HG03196 (cell line): ENCODE data around the gene NOSIP.
"Not testable (repeated sequence)": the region's sequence is repeated elsewhere in the genome, so short reads cannot be mapped to it uniquely, and the experiment has no call there.

Source experiments
- ATAC-seq: cut with Tn5 transposase; IDR thresholded peaks from one replicate; pipeline ENCODE4 v1.9.1; 2021; ENCODE audit not compliant: unreplicated experiment

The NOSIP gene

GRCh38 chr19:49580264-49581006 is at the start of gene NOSIP:
Gene NOSIP (minus strand): TSS chr19:49580556. CDS start chr19:49560691, 19,865 bp downstream.
- peak; percentile 84 for ATAC-seq

GRCh38 chr19:49629659-49630058 is 49.3 kb upstream of the NOSIP start:
- no peak for ATAC-seq

- ATAC-seq: no peak
Observed at GRCh38 chr19:49626226-49626625, 45.9 kb upstream of the NOSIP start.

GRCh38 chr19:49624967-49625910 is 44.9 kb upstream of the NOSIP start:
- ATAC-seq: no peak

GRCh38 chr19:49617860-49618259 is 37.5 kb upstream of the NOSIP start:
- ATAC-seq: not testable (repeated sequence)

GRCh38 chr19:49616945-49617344 is 36.6 kb upstream of the NOSIP start:
- ATAC-seq: no peak

- no peak for ATAC-seq
Observed at GRCh38 chr19:49616532-49616931, 36.2 kb upstream of the NOSIP start.

GRCh38 chr19:49615861-49616260 is 35.5 kb upstream of the NOSIP start:
- ATAC-seq: no peak

- ATAC-seq: no peak
Observed at GRCh38 chr19:49614096-49614833, 33.9 kb upstream of the NOSIP start.

GRCh38 chr19:49613374-49613773 is 33.0 kb upstream of the NOSIP start:
- no peak for ATAC-seq

- ATAC-seq: no peak
Observed at GRCh38 chr19:49609499-49610092, 29.2 kb upstream of the NOSIP start.

- ATAC-seq: no peak
Observed at GRCh38 chr19:49605605-49606004, 25.2 kb upstream of the NOSIP start.

GRCh38 chr19:49602806-49603205 is 22.4 kb upstream of the NOSIP start:
- no peak for ATAC-seq

GRCh38 chr19:49601482-49602038 is 21.2 kb upstream of the NOSIP start:
- ATAC-seq: no peak

GRCh38 chr19:49599378-49600295 is 19.3 kb upstream of the NOSIP start:
- no peak for ATAC-seq

GRCh38 chr19:49597703-49597974 is 17.3 kb upstream of the NOSIP start:
- no peak for ATAC-seq

- ATAC-seq: no peak
Observed at GRCh38 chr19:49596954-49597702, 16.8 kb upstream of the NOSIP start.

- ATAC-seq: no peak
Observed at GRCh38 chr19:49596407-49596806, 16.1 kb upstream of the NOSIP start.

GRCh38 chr19:49595819-49596404 is 15.6 kb upstream of the NOSIP start:
- ATAC-seq: no peak
